ENCODE data around the gene GMDS. TPM values are rescaled to one million over a fixed set of nuclear protein-coding genes. Genes with fewer than 3 reads are reported as not detected.

The GMDS gene
- total RNA-seq, 2 experiments from 2014 or later: 36.6 to 42.8 TPM

GRCh38 chr6:2104524-2104880, 140.9 kb downstream of the GMDS start:
- H3K4me3 Mint-ChIP-seq: no peak overlapping the region
- no peaks in the 10 kb centered on the region for H3K9me3 Mint-ChIP-seq
- H3K27ac Mint-ChIP-seq: no peak overlapping the region
- no peak for TF ChIP-seq CTCF (IDR thresholded peaks at IDR 0.05)
- ChIA-PET CTCF (interaction anchor here (0.6 to 1.4 kb wide), 30 partner anchors 9 to 530 kb away, joined by 3 to 8 read pairs (median 4); no protein-coding TSS in a partner anchor), POLR2A (no interaction called here)
- H3K27me3 Mint-ChIP-seq: no peaks in the 10 kb centered on the region
- peaks cover 2% of the 10 kb centered on the region for H3K4me1 Mint-ChIP-seq (ENCODE audit: low read depth)
- intact Hi-C loops (cut with micrococcal nuclease): loop anchor here (5.0 kb wide), 1 partner anchor 502 kb away; no protein-coding TSS in a partner anchor
- DNase-seq (no peak), ATAC-seq (no peak)
- H3K36me3 Mint-ChIP-seq (ENCODE audit: low read depth): peaks cover 6% of the 10 kb centered on the region

- Mint-ChIP-seq H3K36me3 (ENCODE audit: low read depth) (peaks cover 2% of the 10 kb centered on the region), H3K4me3 (no peak overlapping the region)
Measured at GRCh38 chr6:2103765-2104523, 141.5 kb downstream of the GMDS start.

GRCh38 chr6:2102966-2103365, 142.4 kb downstream of the GMDS start:
- no peaks in the 10 kb centered on the region for H3K4me1 Mint-ChIP-seq (ENCODE audit: low read depth)
- H3K36me3 Mint-ChIP-seq (ENCODE audit: low read depth): no peaks in the 10 kb centered on the region
- no peak for TF ChIP-seq CTCF (IDR thresholded peaks at IDR 0.05)
- CTCF ChIA-PET: interaction anchor here (0.7 kb wide), 1 partner anchor 21 kb away, joined by 3 read pairs; no protein-coding TSS in a partner anchor
- H3K4me3 Mint-ChIP-seq: no peak overlapping the region
- no peak overlapping the region for H3K27ac Mint-ChIP-seq
- H3K9me3 Mint-ChIP-seq: no peaks in the 10 kb centered on the region
- no peaks in the 10 kb centered on the region for H3K27me3 Mint-ChIP-seq
- POLR2A ChIA-PET: no interaction called here
- intact Hi-C loops (cut with micrococcal nuclease): loop anchor here (5.0 kb wide), 1 partner anchor 501 kb away; no protein-coding TSS in a partner anchor
- ATAC-seq: no peak
- DNase-seq: no peak

More at GRCh38 chr6:2103765-2104523, 141.5 kb downstream of the GMDS start:
- Mint-ChIP-seq H3K9me3 (no peaks in the 10 kb centered on the region), H3K27me3 (no peaks in the 10 kb centered on the region), H3K27ac (no peak overlapping the region), H3K4me1 (ENCODE audit: low read depth) (peaks cover 2% of the 10 kb centered on the region)
- DNase-seq (no peak), ATAC-seq (peak; percentile 69)
- peak; percentile 73 for TF ChIP-seq CTCF (IDR thresholded peaks at IDR 0.05)
- intact Hi-C loops (cut with micrococcal nuclease): loop anchor here (5.0 kb wide), 1 partner anchor 502 kb away; no protein-coding TSS in a partner anchor
- ChIA-PET POLR2A (no interaction called here), CTCF (interaction anchor here (0.6 to 1.4 kb wide), 33 partner anchors 9 to 530 kb away, joined by 3 to 8 read pairs (median 3); no protein-coding TSS in a partner anchor)

GRCh38 chr6:2102316-2102883, 143.0 kb downstream of the GMDS start:
- ATAC-seq (no peak), DNase-seq (no peak)
- H3K9me3 Mint-ChIP-seq: no peaks in the 10 kb centered on the region
- ChIA-PET CTCF (interaction anchor here (0.7 kb wide), 1 partner anchor 20 kb away, joined by 3 read pairs; no protein-coding TSS in a partner anchor), POLR2A (no interaction called here)
- H3K4me3 Mint-ChIP-seq: no peak overlapping the region
- no peaks in the 10 kb centered on the region for H3K4me1 Mint-ChIP-seq (ENCODE audit: low read depth)
- no peak overlapping the region for H3K27ac Mint-ChIP-seq
- intact Hi-C loops (cut with micrococcal nuclease): loop anchor here (5.0 kb wide), 1 partner anchor 500 kb away; no protein-coding TSS in a partner anchor
- no peaks in the 10 kb centered on the region for H3K27me3 Mint-ChIP-seq
- H3K36me3 Mint-ChIP-seq (ENCODE audit: low read depth): no peaks in the 10 kb centered on the region
- TF ChIP-seq CTCF (IDR thresholded peaks at IDR 0.05): no peak

- Mint-ChIP-seq H3K27ac (no peak overlapping the region), H3K36me3 (ENCODE audit: low read depth) (no peaks in the 10 kb centered on the region), H3K4me3 (no peak overlapping the region), H3K27me3 (no peaks in the 10 kb centered on the region), H3K9me3 (no peaks in the 10 kb centered on the region), H3K4me1 (ENCODE audit: low read depth) (no peaks in the 10 kb centered on the region)
- ChIA-PET CTCF (no interaction called here), POLR2A (no interaction called here)
- intact Hi-C loops (cut with micrococcal nuclease): loop anchor here (5.0 kb wide), 1 partner anchor 499 kb away; no protein-coding TSS in a partner anchor
- no peak for ATAC-seq
- TF ChIP-seq CTCF (IDR thresholded peaks at IDR 0.05): no peak
- DNase-seq: no peak
Measured at GRCh38 chr6:2101213-2101612, 144.2 kb downstream of the GMDS start.
